HCT116 (cell line): ENCODE data around the gene IMMT. TPM values are rescaled to one million over a fixed set of nuclear protein-coding genes. Genes with fewer than 3 reads are reported as not detected.

Experiments
- ATAC-seq: fragments of 200-7000 bp; cut with Tn5 transposase; 2 replicates; pipeline ENCODE4 v1.9.1; 2020; ENCODE audit warnings: mild to moderate bottlenecking, moderate library complexity
- BruUV-seq: library from RNA; stranded (reverse); fragments of 400-500 nt; replicated peaks from 2 replicates; lab custom pipeline; 2021; lab: Mats Ljungman, UMichigan
- CTCF ChIA-PET: fragments of 300-600 bp; sonication (Branson Sonifier 250); formaldehyde crosslinking; loops from one replicate; lab custom pipeline; 2021; ENCODE audit warnings: antibody characterized with exemption; lab: Charles Lee
- POLR2A ChIA-PET: fragments of 300-600, 350-600 bp; sonication (Branson Sonifier 250); formaldehyde crosslinking; loops from one replicate; lab custom pipeline; 2021; ENCODE audit warnings: antibody characterized with exemption; lab: Charles Lee
- RAD21 ChIA-PET, 2 experiments: fragments of 300-600 bp; sonication (Branson Sonifier 250); formaldehyde crosslinking; loops; one replicate each; lab custom pipeline; 2023; ENCODE audit warnings: low total read pairs in 2 of 2; ENCODE audit not compliant: uncharacterized antibody in 2 of 2, unreplicated experiment in 2 of 2, low non-redundant PET in 1 of 2; lab: Charles Lee
- DNase-seq: peaks from one replicate; pipeline ENCODE4 v3.0.0-alpha.2; 2010; ENCODE audit warnings: low read depth, low spot score
- H2AFZ ChIP-seq: fragments of 200-600 bp; shearing (Covaris generic), sonication (generic); 2 replicates; pipeline ENCODE4 v1.6.1; 2017; ENCODE audit warnings: low read depth, mixed run types, mixed read lengths, antibody characterized with exemption, low read length; ENCODE audit not compliant: poor library complexity, severe bottlenecking
- H3K27ac ChIP-seq: 2 replicates; pipeline ENCODE4 v1.5.1; 2012; ENCODE audit warnings: low read depth, low read length
- H3K27me3 ChIP-seq: fragments of 200-600 bp; sonication (generic); 2 replicates; pipeline ENCODE4 v1.6.1; 2016; ENCODE audit warnings: mixed run types, low read length, mixed read lengths; ENCODE audit not compliant: insufficient read depth
- H3K36me3 ChIP-seq, 2 experiments: fragments of 200-500 bp in 1 of 2; fragments of 200-600 bp in 1 of 2; sonication (Bioruptor generic) in 1 of 2; sonication (generic) in 1 of 2; 2 replicates each; pipeline versions ENCODE4 v1.5.1 to v1.6.1; 2014 to 2016; ENCODE audit warnings: low read length in 2 of 2, inconsistent platforms in 1 of 2, mixed read lengths in 1 of 2, mixed run types in 1 of 2; ENCODE audit not compliant: insufficient read depth in 2 of 2, control insufficient read depth in 1 of 2
- H3K4me1 ChIP-seq, 2 experiments: fragments of 200-600 bp in 1 of 2; sonication (generic) in 1 of 2; 2 replicates each; pipeline versions ENCODE4 v1.5.1 to v1.6.1; 2012 to 2017; ENCODE audit warnings: low read length in 2 of 2, inconsistent platforms in 1 of 2, mild to moderate bottlenecking in 1 of 2, mixed read lengths in 1 of 2, mixed run types in 1 of 2, moderate library complexity in 1 of 2; ENCODE audit not compliant: insufficient read depth in 2 of 2, control insufficient read depth in 1 of 2
- H3K4me2 ChIP-seq: fragments of 200-600 bp; sonication (generic); 2 replicates; pipeline ENCODE4 v1.6.1; 2017; ENCODE audit warnings: mixed run types, low read length, mixed read lengths
- H3K4me3 ChIP-seq, 2 experiments: fragments of 200-600 bp in 1 of 2; sonication (generic) in 1 of 2; replicated peaks in 1 of 2; 2 replicates each; pipeline ENCODE4 v1.5.1; 2011 to 2016; ENCODE audit warnings: low read length in 2 of 2, control low read depth in 1 of 2, low read depth in 1 of 2, mild to moderate bottlenecking in 1 of 2, mixed read lengths in 1 of 2, mixed run types in 1 of 2
- H3K79me2 ChIP-seq: fragments of 200-600 bp; sonication (generic); 2 replicates; pipeline ENCODE4 v1.6.1; 2017; ENCODE audit warnings: mild to moderate bottlenecking, mixed run types, low read length, moderate library complexity, mixed read lengths; ENCODE audit not compliant: insufficient read depth
- H3K9ac ChIP-seq: fragments of 200-600 bp; sonication (generic); 2 replicates; pipeline ENCODE4 v1.6.1; 2016; ENCODE audit warnings: low read length, mixed read lengths
- H3K9me2 ChIP-seq: fragments of 200-600 bp; sonication (generic), shearing (Covaris generic); 2 replicates; pipeline ENCODE4 v1.6.1; 2017; ENCODE audit warnings: mixed run types, mild to moderate bottlenecking, moderate library complexity; ENCODE audit not compliant: insufficient read depth
- H3K9me3 ChIP-seq, 2 experiments: fragments of 200-500 bp in 1 of 2; fragments of 200-600 bp in 1 of 2; sonication (Bioruptor generic) in 1 of 2; sonication (generic) in 1 of 2; 2 replicates each; pipeline ENCODE4 v1.6.1; 2014 to 2017; ENCODE audit warnings: low read length in 2 of 2, mixed read lengths in 2 of 2, inconsistent platforms in 1 of 2, low read depth in 1 of 2, mild to moderate bottlenecking in 1 of 2, mixed run types in 1 of 2, moderate library complexity in 1 of 2; ENCODE audit not compliant: control insufficient read depth in 1 of 2, insufficient read depth in 1 of 2
- H4K20me1 ChIP-seq: fragments of 200-600 bp; sonication (generic), shearing (Covaris generic); 2 replicates; pipeline ENCODE4 v1.6.1; 2017; ENCODE audit warnings: mixed run types, mild to moderate bottlenecking, moderate library complexity; ENCODE audit not compliant: insufficient read depth
- CBX3 ChIP-seq: IDR thresholded peaks from 2 replicates; pipeline ENCODE4 v1.6.1; 2012; ENCODE audit warnings: low read depth
- EGR1 ChIP-seq: IDR thresholded peaks from 2 replicates; pipeline ENCODE4 v1.6.1; 2012; ENCODE audit warnings: low read depth
- ELF1 ChIP-seq: IDR thresholded peaks from 2 replicates; pipeline ENCODE4 v1.6.1; 2012; ENCODE audit warnings: low read depth, borderline replicate concordance
- FOSL1 ChIP-seq: IDR thresholded peaks from 2 replicates; pipeline ENCODE4 v1.6.1; 2012; ENCODE audit warnings: low read depth
- JUND ChIP-seq: IDR thresholded peaks from 2 replicates; pipeline ENCODE4 v1.6.1; 2012
- POLR2A ChIP-seq: IDR thresholded peaks from 2 replicates; pipeline ENCODE4 v1.7.0; 2011; ENCODE audit warnings: borderline replicate concordance; ENCODE audit not compliant: insufficient read depth, insufficient read length; ENCODE audit errors: extremely low read depth
- RAD21 ChIP-seq: IDR thresholded peaks from 2 replicates; pipeline ENCODE4 v1.6.1; 2012; ENCODE audit warnings: low read depth, mild to moderate bottlenecking
- SIN3A ChIP-seq: IDR thresholded peaks from 2 replicates; pipeline ENCODE4 v1.6.1; 2012; ENCODE audit warnings: low read depth
- SRF ChIP-seq: IDR thresholded peaks from 2 replicates; pipeline ENCODE4 v1.6.1; 2012; ENCODE audit warnings: low read depth
- YY1 ChIP-seq: IDR thresholded peaks from 2 replicates; pipeline ENCODE4 v1.6.1; 2011; ENCODE audit warnings: low read length, low read depth, moderate library complexity, mild to moderate bottlenecking; ENCODE audit not compliant: insufficient replicate concordance; ENCODE audit errors: extremely low read depth
- ZFX ChIP-seq: fragments of 450-650 bp; IDR thresholded peaks from 2 replicates; pipeline ENCODE4 v1.6.1; 2017
- ZNF274 ChIP-seq: fragments of 200-500 bp; sonication (Bioruptor generic); IDR thresholded peaks from 2 replicates; pipeline ENCODE4 v1.6.1; 2014; ENCODE audit warnings: mild to moderate bottlenecking, low read depth, low read length, inconsistent platforms
- intact Hi-C: fragments of 100-400 bp; cut with micrococcal nuclease; formaldehyde crosslinking; loops from 2 replicates; pipeline ENCODE4 v1.10.0; 2022
- total RNA-seq: library from RNA; stranded (reverse); gene quantifications from one replicate; pipeline ENCODE4 v1.2.1, GENCODE V29; 2021; ENCODE audit not compliant: unreplicated experiment
- TF ChIP-seq, protein P1 (sequence below): IDR thresholded peaks from 2 replicates; pipeline ENCODE4 v1.6.1; 2011; ENCODE audit warnings: mild to moderate bottlenecking, low read length, moderate library complexity; ENCODE audit not compliant: insufficient replicate concordance; ENCODE audit errors: extremely low read depth
- TF ChIP-seq, protein P2 (sequence below): IDR thresholded peaks from 2 replicates; pipeline ENCODE4 v1.6.1; 2012
- TF ChIP-seq, protein P3 (sequence below): IDR thresholded peaks from 2 replicates; pipeline ENCODE4 v1.6.1; 2012; ENCODE audit warnings: low read depth

Gene IMMT
- total RNA-seq, 1 experiment from 2014 or later = 125 TPM

DNA sequence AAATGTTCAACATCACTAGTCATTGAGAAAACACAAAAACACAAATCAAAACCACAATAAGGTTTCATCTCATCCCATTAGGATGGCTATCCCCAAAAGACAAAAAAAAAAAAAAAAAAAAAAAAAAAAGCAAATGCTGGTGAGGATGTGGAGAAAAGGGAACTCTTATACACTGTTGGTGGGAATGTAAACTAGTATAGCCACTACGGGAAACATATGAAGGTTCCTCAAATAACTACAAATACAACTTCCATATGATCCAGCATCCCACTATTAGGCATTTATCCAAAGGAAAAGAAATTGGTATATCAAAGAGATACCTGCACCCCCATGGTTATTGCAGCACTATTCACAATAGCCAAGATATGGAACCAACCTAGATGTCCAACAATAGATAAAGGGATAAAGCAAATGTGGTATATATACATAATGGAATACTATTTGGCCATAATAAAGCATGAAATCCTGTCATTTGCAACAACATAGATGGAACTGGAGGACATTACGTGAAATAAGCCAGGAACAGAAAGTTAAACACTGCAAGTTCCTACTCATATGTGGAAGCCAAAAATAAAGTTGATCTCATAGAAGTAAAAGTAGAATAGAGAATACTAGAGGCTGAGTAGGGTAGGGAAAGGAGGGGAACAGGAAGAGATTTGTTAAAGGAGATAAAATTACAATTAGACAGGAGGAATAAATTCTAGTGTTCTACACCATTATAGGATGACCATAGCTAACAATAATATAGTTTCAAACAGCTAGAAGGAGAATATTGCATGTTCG lies 98.0 kb downstream of the IMMT start:
- no TSS peak for BruUV-seq
- POLR2A ChIA-PET = no interaction called here

More for the DNA sequence above, 98.0 kb downstream of the IMMT start:
- no peak overlapping the region for H3K4me2 ChIP-seq
- H3K79me2 ChIP-seq = peaks cover 97% of the 10 kb centered on the region
- H4K20me1 ChIP-seq = no peaks in the 10 kb centered on the region; the same call in 1 of the 2 replicates
- no peak overlapping the region for H2AFZ ChIP-seq
- no peak overlapping the region for H3K9ac ChIP-seq
- DNase-seq (no peak), ATAC-seq (no peak)
- no peaks in the 10 kb centered on the region for H3K9me2 ChIP-seq
- ChIA-PET CTCF (no interaction called here), RAD21 (no interaction called here)
- no peak overlapping the region for H3K4me3 ChIP-seq
- no peaks in the 10 kb centered on the region for H3K9me3 ChIP-seq
- intact Hi-C loops = no loop called here
- TF ChIP-seq, protein P1, sequence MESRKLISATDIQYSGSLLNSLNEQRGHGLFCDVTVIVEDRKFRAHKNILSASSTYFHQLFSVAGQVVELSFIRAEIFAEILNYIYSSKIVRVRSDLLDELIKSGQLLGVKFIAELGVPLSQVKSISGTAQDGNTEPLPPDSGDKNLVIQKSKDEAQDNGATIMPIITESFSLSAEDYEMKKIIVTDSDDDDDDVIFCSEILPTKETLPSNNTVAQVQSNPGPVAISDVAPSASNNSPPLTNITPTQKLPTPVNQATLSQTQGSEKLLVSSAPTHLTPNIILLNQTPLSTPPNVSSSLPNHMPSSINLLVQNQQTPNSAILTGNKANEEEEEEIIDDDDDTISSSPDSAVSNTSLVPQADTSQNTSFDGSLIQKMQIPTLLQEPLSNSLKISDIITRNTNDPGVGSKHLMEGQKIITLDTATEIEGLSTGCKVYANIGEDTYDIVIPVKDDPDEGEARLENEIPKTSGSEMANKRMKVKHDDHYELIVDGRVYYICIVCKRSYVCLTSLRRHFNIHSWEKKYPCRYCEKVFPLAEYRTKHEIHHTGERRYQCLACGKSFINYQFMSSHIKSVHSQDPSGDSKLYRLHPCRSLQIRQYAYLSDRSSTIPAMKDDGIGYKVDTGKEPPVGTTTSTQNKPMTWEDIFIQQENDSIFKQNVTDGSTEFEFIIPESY = no peak
- TF ChIP-seq SRF = no peak
- TF ChIP-seq, protein P2, sequence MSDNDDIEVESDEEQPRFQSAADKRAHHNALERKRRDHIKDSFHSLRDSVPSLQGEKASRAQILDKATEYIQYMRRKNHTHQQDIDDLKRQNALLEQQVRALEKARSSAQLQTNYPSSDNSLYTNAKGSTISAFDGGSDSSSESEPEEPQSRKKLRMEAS = no peak
- no peak for TF ChIP-seq ELF1
- no peak for TF ChIP-seq RAD21
- no peak for TF ChIP-seq ZNF274
- TF ChIP-seq YY1 = no peak
- TF ChIP-seq JUND = no peak
- TF ChIP-seq EGR1 = no peak
- TF ChIP-seq POLR2A = no peak
- no peak for TF ChIP-seq FOSL1
- TF ChIP-seq, protein P3, sequence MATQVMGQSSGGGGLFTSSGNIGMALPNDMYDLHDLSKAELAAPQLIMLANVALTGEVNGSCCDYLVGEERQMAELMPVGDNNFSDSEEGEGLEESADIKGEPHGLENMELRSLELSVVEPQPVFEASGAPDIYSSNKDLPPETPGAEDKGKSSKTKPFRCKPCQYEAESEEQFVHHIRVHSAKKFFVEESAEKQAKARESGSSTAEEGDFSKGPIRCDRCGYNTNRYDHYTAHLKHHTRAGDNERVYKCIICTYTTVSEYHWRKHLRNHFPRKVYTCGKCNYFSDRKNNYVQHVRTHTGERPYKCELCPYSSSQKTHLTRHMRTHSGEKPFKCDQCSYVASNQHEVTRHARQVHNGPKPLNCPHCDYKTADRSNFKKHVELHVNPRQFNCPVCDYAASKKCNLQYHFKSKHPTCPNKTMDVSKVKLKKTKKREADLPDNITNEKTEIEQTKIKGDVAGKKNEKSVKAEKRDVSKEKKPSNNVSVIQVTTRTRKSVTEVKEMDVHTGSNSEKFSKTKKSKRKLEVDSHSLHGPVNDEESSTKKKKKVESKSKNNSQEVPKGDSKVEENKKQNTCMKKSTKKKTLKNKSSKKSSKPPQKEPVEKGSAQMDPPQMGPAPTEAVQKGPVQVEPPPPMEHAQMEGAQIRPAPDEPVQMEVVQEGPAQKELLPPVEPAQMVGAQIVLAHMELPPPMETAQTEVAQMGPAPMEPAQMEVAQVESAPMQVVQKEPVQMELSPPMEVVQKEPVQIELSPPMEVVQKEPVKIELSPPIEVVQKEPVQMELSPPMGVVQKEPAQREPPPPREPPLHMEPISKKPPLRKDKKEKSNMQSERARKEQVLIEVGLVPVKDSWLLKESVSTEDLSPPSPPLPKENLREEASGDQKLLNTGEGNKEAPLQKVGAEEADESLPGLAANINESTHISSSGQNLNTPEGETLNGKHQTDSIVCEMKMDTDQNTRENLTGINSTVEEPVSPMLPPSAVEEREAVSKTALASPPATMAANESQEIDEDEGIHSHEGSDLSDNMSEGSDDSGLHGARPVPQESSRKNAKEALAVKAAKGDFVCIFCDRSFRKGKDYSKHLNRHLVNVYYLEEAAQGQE = no peak
- TF ChIP-seq ZFX = no peak
- TF ChIP-seq CBX3 = no peak
- no peak for TF ChIP-seq SIN3A
- no peaks in the 10 kb centered on the region for H3K4me1 ChIP-seq
- no peaks in the 10 kb centered on the region for H3K27me3 ChIP-seq
- peaks cover 41 to 58% of the 10 kb centered on the region in 2 experiments for H3K36me3 ChIP-seq
- H3K27ac ChIP-seq = no peak overlapping the region
